ENCODE data around the gene HSDL2. TPM values are rescaled to one million over a fixed set of nuclear protein-coding genes. Genes with fewer than 3 reads are reported as not detected.
A peak's percentile ranks its signal among the peaks of the same experiment; 100 is the strongest.

Gene HSDL2
- total and polyA plus RNA-seq, 7 experiments from 2014 or later: 9.2 to 24.6 (median 15.5) TPM

- H3K4me1 ChIP-seq (ENCODE audit: control insufficient read depth in 2 of 2, insufficient read depth in 2 of 2, low read length in 2 of 2): peaks cover 0 to 3% of the 10 kb centered on the region in 2 donors
These were observed 31.5 kb upstream of the HSDL2 start for GRCh38 chr9:112348257-112349007.

GRCh38 chr9:112349008-112349333 is 30.9 kb upstream of the HSDL2 start:
- CTCF ChIA-PET: no interaction called here
- Histone ChIP-seq H3K4me1 (ENCODE audit: control insufficient read depth in 2 of 2, insufficient read depth in 2 of 2, low read length in 2 of 2) (peaks cover 0 to 3% of the 10 kb centered on the region in 2 donors), H3K27me3 (ENCODE audit: control insufficient read depth in 2 of 2, insufficient read depth in 2 of 2, low read length in 2 of 2) (no peaks in the 10 kb centered on the region), H3K4me3 (ENCODE audit: low read length) (no peak overlapping the region), H3K36me3 (ENCODE audit: control insufficient read depth in 2 of 3, insufficient read depth in 3 of 3, low read length in 3 of 3) (no peaks in the 10 kb centered on the region), H3K9me3 (ENCODE audit: control insufficient read depth in 2 of 3, low read length in 3 of 3) (no peaks in the 10 kb centered on the region), H3K27ac (ENCODE audit: low read depth, low read length) (no peak overlapping the region)
- DNase-seq (no peak), ATAC-seq (no peak)
- intact Hi-C loops (cut with micrococcal nuclease): no loop called here
- Mint-ChIP-seq H3K27me3 (peaks cover 0 to 2% (median 0%) of the 10 kb centered on the region in 5 donors), H3K4me3 (peak overlapping the region in 9 of 10 donors; percentile 54 to 83 (median 81)), H3K27ac (peak overlapping the region in 5 of 9 donors; percentile 6 to 81 (median 72)), H3K4me1 (peaks cover 7 to 18% (median 14%) of the 10 kb centered on the region in 7 donors), H3K36me3 (peaks cover 0 to 5% (median 0%) of the 10 kb centered on the region in 5 donors), H3K9me3 (peaks cover 0 to 6% (median 0%) of the 10 kb centered on the region in 11 donors)
- POLR2A ChIA-PET: interaction anchor here (1.0 kb wide), 1 partner anchor 16 kb away, joined by 3 read pairs; the partner anchor contains the start of gene PTBP3

More at GRCh38 chr9:112348257-112349007, 31.5 kb upstream of the HSDL2 start:
- POLR2A ChIA-PET: no interaction called here
- intact Hi-C loops (cut with micrococcal nuclease): loop anchor here in 1 of 2 donors (1.0 kb wide), 1 partner anchor 14 kb away; no protein-coding TSS in a partner anchor
- Mint-ChIP-seq H3K36me3 (peaks cover 0 to 5% (median 0%) of the 10 kb centered on the region in 5 donors), H3K9me3 (peaks cover 0 to 6% (median 0%) of the 10 kb centered on the region in 11 donors), H3K4me3 (peak overlapping the region; percentile 54 to 83 (median 80)), H3K27me3 (peaks cover 0 to 2% (median 0%) of the 10 kb centered on the region in 5 donors), H3K27ac (peak overlapping the region; percentile 6 to 87 (median 72)), H3K4me1 (peaks cover 7 to 18% (median 13%) of the 10 kb centered on the region in 7 donors)
- CTCF ChIA-PET: no interaction called here
- H3K9me3 ChIP-seq (ENCODE audit: control insufficient read depth in 2 of 3, low read length in 3 of 3): no peaks in the 10 kb centered on the region
- ATAC-seq: peak; percentile 63
- peak overlapping the region; percentile 19 for H3K4me3 ChIP-seq (ENCODE audit: low read length)
- H3K36me3 ChIP-seq (ENCODE audit: control insufficient read depth in 2 of 3, insufficient read depth in 3 of 3, low read length in 3 of 3): no peaks in the 10 kb centered on the region
- DNase-seq: peak; percentile 43 to 75 (median 66)
- no peaks in the 10 kb centered on the region for H3K27me3 ChIP-seq (ENCODE audit: control insufficient read depth in 2 of 2, insufficient read depth in 2 of 2, low read length in 2 of 2)
- no peak overlapping the region for H3K27ac ChIP-seq (ENCODE audit: low read depth, low read length)

- no peak for ATAC-seq
- DNase-seq: no peak
- Histone ChIP-seq H3K4me1 (ENCODE audit: control insufficient read depth in 2 of 2, insufficient read depth in 2 of 2, low read length in 2 of 2) (peaks cover 0 to 3% of the 10 kb centered on the region in 2 donors), H3K36me3 (ENCODE audit: control insufficient read depth in 2 of 3, insufficient read depth in 3 of 3, low read length in 3 of 3) (no peaks in the 10 kb centered on the region), H3K27me3 (ENCODE audit: control insufficient read depth in 2 of 2, insufficient read depth in 2 of 2, low read length in 2 of 2) (no peaks in the 10 kb centered on the region), H3K9me3 (ENCODE audit: control insufficient read depth in 2 of 3, low read length in 3 of 3) (no peaks in the 10 kb centered on the region), H3K27ac (ENCODE audit: low read depth, low read length) (no peak overlapping the region), H3K4me3 (ENCODE audit: low read length) (no peak overlapping the region)
- H3K4me3 Mint-ChIP-seq: no peak overlapping the region
- no peak overlapping the region for H3K27ac Mint-ChIP-seq
- intact Hi-C loops (cut with micrococcal nuclease): no loop called here
- peaks cover 0 to 5% (median 0%) of the 10 kb centered on the region in 5 donors for H3K36me3 Mint-ChIP-seq
- H3K9me3 Mint-ChIP-seq: peaks cover 0 to 6% (median 0%) of the 10 kb centered on the region in 11 donors
- H3K4me1 Mint-ChIP-seq: peaks cover 15 to 32% (median 26%) of the 10 kb centered on the region in 7 donors
- CTCF ChIA-PET: interaction anchor here (0.6 to 1.1 kb wide), 2 partner anchors 11 to 202 kb away, joined by 3 to 7 read pairs; no protein-coding TSS in a partner anchor
- H3K27me3 Mint-ChIP-seq: peaks cover 0 to 2% (median 0%) of the 10 kb centered on the region in 5 donors
- POLR2A ChIA-PET: no interaction called here
These were observed 28.7 kb upstream of the HSDL2 start for GRCh38 chr9:112351184-112351583.

GRCh38 chr9:112352209-112352608 is 27.7 kb upstream of the HSDL2 start:
- no peaks in the 10 kb centered on the region for H3K9me3 ChIP-seq (ENCODE audit: control insufficient read depth in 2 of 3, low read length in 3 of 3)
- DNase-seq (no peak), ATAC-seq (no peak)
- H3K4me3 ChIP-seq (ENCODE audit: low read length): no peak overlapping the region
- intact Hi-C loops (cut with micrococcal nuclease): no loop called here
- POLR2A ChIA-PET: no interaction called here
- Mint-ChIP-seq H3K36me3 (peaks cover 0 to 5% (median 0%) of the 10 kb centered on the region in 5 donors), H3K4me1 (peaks cover 15 to 32% (median 26%) of the 10 kb centered on the region in 7 donors), H3K9me3 (peaks cover 0 to 6% (median 0%) of the 10 kb centered on the region in 11 donors), H3K4me3 (no peak overlapping the region), H3K27me3 (peaks cover 0 to 2% (median 0%) of the 10 kb centered on the region in 5 donors), H3K27ac (peak overlapping the region in 1 of 9 donors; percentile 16)
- H3K27me3 ChIP-seq (ENCODE audit: control insufficient read depth in 2 of 2, insufficient read depth in 2 of 2, low read length in 2 of 2): no peaks in the 10 kb centered on the region
- no peaks in the 10 kb centered on the region for H3K36me3 ChIP-seq (ENCODE audit: control insufficient read depth in 2 of 3, insufficient read depth in 3 of 3, low read length in 3 of 3)
- H3K4me1 ChIP-seq (ENCODE audit: control insufficient read depth in 2 of 2, insufficient read depth in 2 of 2, low read length in 2 of 2): peaks cover 0 to 3% of the 10 kb centered on the region in 2 donors
- no peak overlapping the region for H3K27ac ChIP-seq (ENCODE audit: low read depth, low read length)
- CTCF ChIA-PET: no interaction called here

- Histone ChIP-seq H3K9me3 (ENCODE audit: control insufficient read depth in 2 of 3, low read length in 3 of 3) (no peaks in the 10 kb centered on the region), H3K27me3 (ENCODE audit: control insufficient read depth in 2 of 2, insufficient read depth in 2 of 2, low read length in 2 of 2) (no peaks in the 10 kb centered on the region), H3K27ac (ENCODE audit: low read depth, low read length) (no peak overlapping the region), H3K4me3 (ENCODE audit: low read length) (no peak overlapping the region), H3K4me1 (ENCODE audit: control insufficient read depth in 2 of 2, insufficient read depth in 2 of 2, low read length in 2 of 2) (no peaks in the 10 kb centered on the region), H3K36me3 (ENCODE audit: control insufficient read depth in 2 of 3, insufficient read depth in 3 of 3, low read length in 3 of 3) (no peaks in the 10 kb centered on the region)
- ChIA-PET POLR2A (interaction anchor here (0.9 to 1.2 kb wide), 2 partner anchors 31 to 457 kb away, joined by 3 read pairs; partner anchors contain the start of gene UGCG), CTCF (interaction anchor here (1.0 to 1.7 kb wide), 2 partner anchors 47 to 267 kb away, joined by 4 to 5 read pairs; no protein-coding TSS in a partner anchor)
- peaks cover 0 to 2% (median 0%) of the 10 kb centered on the region in 11 donors for H3K9me3 Mint-ChIP-seq
- peaks cover 8 to 18% (median 13%) of the 10 kb centered on the region in 7 donors for H3K4me1 Mint-ChIP-seq
- H3K4me3 Mint-ChIP-seq: no peak overlapping the region
- ATAC-seq (no peak), DNase-seq (no peak)
- H3K36me3 Mint-ChIP-seq: peaks cover 0 to 1% (median 0%) of the 10 kb centered on the region in 5 donors
- peak overlapping the region in 3 of 9 donors; percentile 16 to 56 (median 52) for H3K27ac Mint-ChIP-seq
- intact Hi-C loops (cut with micrococcal nuclease): no loop called here
- H3K27me3 Mint-ChIP-seq: peaks cover 0 to 3% (median 0%) of the 10 kb centered on the region in 5 donors
These were observed 25.7 kb upstream of the HSDL2 start for GRCh38 chr9:112354081-112354743.

GRCh38 chr9:112355427-112355897 is 24.4 kb upstream of the HSDL2 start:
- peak in 5 of 9 donors; percentile 16 to 47 (median 24) for DNase-seq
- intact Hi-C loops (cut with micrococcal nuclease): no loop called here
- Histone ChIP-seq H3K4me3 (ENCODE audit: low read length) (no peak overlapping the region), H3K4me1 (ENCODE audit: control insufficient read depth in 2 of 2, insufficient read depth in 2 of 2, low read length in 2 of 2) (no peaks in the 10 kb centered on the region), H3K27me3 (ENCODE audit: control insufficient read depth in 2 of 2, insufficient read depth in 2 of 2, low read length in 2 of 2) (no peaks in the 10 kb centered on the region), H3K9me3 (ENCODE audit: control insufficient read depth in 2 of 3, low read length in 3 of 3) (no peaks in the 10 kb centered on the region), H3K27ac (ENCODE audit: low read depth, low read length) (no peak overlapping the region), H3K36me3 (ENCODE audit: control insufficient read depth in 2 of 3, insufficient read depth in 3 of 3, low read length in 3 of 3) (no peaks in the 10 kb centered on the region)
- Mint-ChIP-seq H3K27ac (peak overlapping the region in 4 of 9 donors; percentile 19 to 56 (median 41)), H3K4me1 (peaks cover 8 to 18% (median 13%) of the 10 kb centered on the region in 7 donors), H3K27me3 (peaks cover 0 to 3% (median 0%) of the 10 kb centered on the region in 5 donors), H3K36me3 (peaks cover 0 to 1% (median 0%) of the 10 kb centered on the region in 5 donors), H3K9me3 (peaks cover 0 to 2% (median 0%) of the 10 kb centered on the region in 11 donors), H3K4me3 (peak overlapping the region in 2 of 10 donors; percentile 5 to 20)
- ChIA-PET POLR2A (interaction anchor here (1.2 kb wide), 1 partner anchor 459 kb away, joined by 3 read pairs; the partner anchor contains the start of gene UGCG), CTCF (no interaction called here)
- peak; percentile 44 for ATAC-seq
